HG02852 (cell line): ENCODE measurements around the gene FER1L5.

Source experiments
- ATAC-seq: cut with Tn5 transposase; IDR thresholded peaks from one replicate; pipeline ENCODE4 v1.9.1; 2021; ENCODE audit warnings: mild to moderate bottlenecking, moderate library complexity; ENCODE audit not compliant: unreplicated experiment

FER1L5 gene

DNA sequence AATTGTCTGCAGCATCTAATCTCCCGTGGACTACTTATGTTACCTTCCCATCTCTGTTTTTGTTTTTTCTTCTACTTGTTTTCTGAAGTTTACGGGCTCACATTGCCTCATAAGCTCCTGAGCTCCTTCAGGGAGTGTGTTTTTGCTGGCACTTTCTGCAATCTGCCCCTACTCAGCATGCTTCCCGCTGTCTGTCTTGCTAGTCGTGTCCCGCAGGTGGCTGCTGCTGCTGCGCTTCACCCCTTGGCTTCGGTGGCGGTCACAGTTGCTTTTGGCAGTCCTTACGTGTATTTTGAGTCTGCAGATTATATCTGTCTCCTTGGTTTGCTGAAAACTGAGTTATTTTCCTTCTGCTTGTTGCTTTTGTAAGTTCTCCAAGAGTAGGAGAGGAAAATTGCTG lies 37.3 kb downstream of the FER1L5 start:
- ATAC-seq = no peak

DNA sequence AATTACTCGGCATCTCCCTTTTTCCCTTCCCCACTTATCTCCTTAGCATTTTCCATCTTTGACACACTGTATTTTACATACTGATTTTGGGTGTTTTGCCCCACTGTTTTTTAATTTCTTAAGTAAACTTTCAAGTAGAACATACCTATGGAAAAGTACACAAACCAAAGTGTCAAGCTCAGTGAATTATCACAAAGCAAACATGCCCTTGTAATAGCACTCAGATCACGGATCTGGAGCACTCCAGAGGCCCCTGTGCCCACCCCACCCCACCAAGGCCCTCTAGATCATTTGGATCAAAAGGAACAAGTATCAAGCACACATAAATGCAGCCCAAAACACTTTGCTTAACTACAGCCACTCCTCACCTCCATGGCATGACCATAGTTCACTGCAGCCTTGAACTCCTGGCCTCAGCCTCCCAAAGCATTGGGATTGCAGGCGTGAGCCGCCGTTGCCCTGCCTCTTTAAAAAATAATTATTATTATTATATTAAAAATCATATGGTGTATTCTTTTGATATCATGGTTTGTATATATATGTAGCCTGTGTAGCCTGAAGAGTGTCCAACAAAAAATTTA lies 38.1 kb downstream of the FER1L5 start:
- no peak for ATAC-seq

DNA sequence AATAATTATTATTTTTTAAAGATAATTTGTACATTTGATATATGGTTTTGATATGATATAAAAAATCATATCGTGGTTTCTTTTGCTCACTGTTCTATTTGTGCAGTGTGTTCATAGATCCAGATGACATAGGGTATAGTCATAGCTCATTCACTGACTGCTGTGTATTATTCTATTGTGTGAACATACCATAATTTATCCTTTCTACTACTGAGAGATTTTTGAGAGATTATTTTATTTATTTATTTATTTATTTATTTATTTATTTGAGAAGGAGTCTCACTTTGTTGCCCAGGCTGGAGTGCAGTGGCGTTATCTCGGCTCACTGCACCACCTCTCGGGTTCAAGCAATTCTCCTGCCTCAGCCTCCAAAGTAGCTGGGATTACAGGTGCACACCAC lies 39.0 kb downstream of the FER1L5 start:
- no peak for ATAC-seq

GRCh38 chr2:96683307-96683706 lies 40.7 kb downstream of the FER1L5 start:
- no peak for ATAC-seq

DNA sequence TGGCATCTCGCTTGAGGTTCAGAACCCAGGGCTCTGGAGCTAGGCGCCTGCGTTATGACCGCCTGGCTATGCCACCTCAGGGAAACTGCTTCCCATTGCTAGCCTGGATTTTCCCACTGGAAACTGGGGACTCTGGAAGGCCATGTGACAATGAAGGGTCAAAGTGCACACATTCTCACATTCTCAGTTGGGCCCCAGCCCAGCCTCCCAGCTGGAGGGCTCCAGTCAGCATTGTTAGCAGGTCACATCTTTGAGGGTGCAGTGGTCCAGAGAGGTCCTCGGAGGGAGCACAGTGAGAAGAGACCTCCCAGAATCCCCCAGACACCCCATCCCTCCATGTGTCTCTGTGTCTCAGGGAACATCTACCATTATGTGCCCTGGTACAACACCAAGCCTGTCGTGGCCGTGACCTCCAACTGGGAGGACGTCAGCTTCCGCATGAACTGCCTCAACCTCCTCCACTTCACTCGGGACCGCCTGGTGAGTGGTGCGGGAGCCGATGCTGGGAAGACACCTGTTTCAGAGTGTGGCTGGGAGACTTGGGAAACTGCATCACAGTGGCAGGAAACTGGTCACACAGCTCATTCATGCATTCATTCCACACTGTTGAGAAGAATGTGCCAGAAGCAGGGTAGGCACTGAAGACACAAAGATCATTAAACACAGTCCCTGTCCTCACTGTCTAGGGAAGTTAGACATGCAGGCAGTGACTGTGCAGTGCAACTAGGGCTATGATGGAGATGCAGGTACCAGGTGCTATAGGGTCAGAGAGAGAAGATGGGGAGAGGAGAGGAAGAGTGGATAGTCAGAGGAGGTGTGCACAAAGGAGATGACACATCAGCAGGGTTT lies 41.6 kb downstream of the FER1L5 start:
- no peak for ATAC-seq

DNA sequence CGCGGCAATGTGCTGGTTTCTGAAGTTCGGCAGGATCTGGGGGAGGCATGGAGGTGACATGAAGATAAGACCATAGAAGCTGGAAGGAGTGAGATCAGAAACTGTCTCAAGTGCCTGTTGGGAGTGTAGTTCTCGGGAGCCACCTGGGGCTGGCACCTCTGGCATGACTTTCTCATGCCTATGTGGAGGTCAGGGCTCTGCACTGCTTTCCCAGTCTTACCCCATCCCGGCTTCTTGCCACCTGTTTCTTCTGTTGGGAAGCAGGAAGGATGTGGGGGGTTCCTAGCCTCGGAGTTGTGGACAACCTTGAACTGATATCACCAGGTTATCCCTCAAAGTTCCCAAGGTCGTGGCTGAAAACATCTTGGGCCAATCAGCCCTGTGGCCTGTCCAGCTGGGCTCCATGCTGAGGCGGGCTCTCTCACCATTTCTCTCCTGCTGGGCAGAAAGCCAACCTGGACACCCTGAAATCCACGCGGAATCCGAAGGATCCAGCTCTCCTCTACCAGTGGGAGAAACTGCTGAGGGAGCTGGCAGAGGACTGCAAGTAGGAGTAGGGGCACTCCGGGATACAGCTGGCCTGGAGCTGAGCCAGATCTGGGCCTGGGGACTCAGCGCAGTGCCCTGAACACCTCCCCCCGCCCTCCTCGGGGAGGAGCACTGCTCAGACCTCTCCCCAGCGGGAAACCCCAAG lies 42.5 kb downstream of the FER1L5 start:
- no peak for ATAC-seq

- no peak for ATAC-seq
Observed at GRCh38 chr2:96685577-96686459, 43.3 kb downstream of the FER1L5 start.

- ATAC-seq = no peak
Observed at GRCh38 chr2:96687266-96687665, 44.7 kb downstream of the FER1L5 start.

- ATAC-seq = no peak
Observed at GRCh38 chr2:96687711-96688640, 45.4 kb downstream of the FER1L5 start.

DNA sequence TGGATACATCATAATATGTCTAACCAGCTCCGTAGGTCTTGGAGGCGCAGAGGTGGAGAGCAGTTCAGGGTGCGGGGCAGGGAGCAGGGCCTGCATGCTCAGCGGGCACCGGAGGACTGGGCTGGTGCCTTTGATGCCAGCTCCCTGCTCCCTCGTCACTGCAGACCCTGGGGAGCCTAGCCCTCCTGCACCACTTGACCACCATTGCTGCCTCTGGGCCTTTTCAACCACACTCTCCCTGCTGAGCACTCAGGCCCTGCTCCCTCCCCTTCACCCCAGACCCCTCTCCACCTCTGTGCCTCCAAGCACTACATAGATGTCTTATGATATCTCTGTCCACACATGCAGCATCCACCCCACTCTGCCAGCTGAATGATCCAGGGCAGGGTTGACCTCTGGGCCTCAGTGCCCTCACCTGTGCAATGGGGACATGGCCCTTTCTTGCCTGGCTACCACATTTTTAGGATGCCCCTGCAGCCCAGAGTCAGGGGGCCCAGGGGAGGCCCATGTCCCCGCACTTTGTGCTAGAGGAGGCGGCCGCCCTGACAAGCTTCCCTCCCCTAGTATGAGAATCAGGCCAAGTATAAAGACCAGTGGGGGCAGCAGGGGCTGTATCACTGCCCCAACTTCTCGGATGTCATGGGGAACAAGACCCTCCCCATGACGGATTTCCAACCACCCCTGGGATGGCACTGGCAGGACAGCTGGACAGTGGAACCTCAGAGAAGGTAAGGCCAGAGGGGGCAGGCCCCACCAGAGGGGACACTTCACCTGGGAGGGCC lies 46.3 kb downstream of the FER1L5 start:
- ATAC-seq = no peak

- no peak for ATAC-seq
Observed at GRCh38 chr2:96689431-96689991, 46.9 kb downstream of the FER1L5 start.

GRCh38 chr2:96690306-96691021 lies 47.9 kb downstream of the FER1L5 start:
- no peak for ATAC-seq

DNA sequence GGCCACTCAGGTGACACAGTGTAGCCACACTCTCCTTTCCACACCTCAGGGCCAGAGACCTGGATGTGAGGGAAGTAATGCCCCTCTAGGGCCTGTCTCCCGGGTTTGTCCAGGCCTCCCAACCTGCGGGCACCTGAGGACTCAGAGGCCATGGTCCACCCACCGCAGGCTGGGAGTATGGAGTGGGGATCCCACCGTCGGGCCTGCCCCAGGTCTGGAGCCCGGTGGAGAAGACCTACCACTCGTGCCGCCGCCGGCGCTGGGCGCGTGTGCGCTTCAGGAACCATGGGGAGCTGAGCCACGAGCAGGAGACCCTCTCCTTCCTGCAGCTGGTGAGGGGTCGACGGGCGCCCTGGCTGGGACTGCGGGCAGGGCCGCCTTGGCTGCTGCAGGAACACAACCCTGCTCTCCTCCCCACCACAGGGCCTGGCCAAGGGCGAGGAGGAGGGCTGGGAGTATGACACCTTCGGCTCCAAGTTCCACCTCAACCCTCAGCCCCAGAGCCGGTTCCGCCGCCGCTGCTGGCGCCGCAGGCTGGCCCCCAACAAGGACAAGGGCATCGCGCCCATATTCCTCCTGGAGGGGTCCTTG lies 48.6 kb downstream of the FER1L5 start:
- no peak for ATAC-seq

DNA sequence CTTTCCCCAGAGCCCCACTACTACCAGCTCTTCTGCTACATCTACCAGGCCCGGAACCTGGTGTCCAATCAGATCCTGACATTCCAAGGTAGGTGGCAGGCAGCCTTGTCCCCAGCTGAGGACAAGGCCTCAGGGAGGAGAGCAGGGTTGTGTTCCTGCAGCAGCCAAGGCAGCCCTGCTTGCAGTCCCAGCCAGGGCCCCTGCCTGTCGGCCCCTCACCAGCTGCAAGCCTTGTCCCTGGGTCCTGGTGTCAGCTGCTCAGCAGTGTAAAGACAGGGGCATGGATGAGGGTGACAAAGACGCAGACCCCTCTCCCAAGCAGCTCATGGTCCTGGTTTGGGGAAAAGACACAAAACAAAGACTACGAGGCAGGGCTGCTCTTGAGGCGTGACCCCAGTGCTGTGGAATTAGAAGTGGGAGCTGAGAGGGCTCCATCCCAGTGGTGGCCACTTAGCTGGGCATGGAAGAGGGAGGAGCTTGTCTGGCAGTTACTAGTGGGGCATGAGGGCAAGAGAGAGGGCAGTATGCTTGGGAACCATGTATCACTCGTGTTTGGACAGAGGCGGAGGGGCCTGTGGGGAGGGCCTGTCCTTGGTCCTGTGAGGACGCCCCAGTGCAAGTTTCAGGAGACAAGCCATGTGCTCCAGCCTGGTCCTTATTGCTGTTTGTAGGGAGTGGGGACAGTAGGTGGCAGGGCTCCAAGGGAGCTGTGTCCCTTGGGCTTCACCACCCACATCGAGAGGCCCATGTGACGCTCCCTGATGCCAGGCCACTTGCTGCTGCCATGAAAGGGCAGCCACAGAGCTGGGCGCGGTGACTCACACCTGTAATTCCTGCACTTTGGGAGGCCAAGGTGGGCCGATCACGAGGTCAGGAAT lies 49.8 kb downstream of the FER1L5 start:
- no peak for ATAC-seq

DNA sequence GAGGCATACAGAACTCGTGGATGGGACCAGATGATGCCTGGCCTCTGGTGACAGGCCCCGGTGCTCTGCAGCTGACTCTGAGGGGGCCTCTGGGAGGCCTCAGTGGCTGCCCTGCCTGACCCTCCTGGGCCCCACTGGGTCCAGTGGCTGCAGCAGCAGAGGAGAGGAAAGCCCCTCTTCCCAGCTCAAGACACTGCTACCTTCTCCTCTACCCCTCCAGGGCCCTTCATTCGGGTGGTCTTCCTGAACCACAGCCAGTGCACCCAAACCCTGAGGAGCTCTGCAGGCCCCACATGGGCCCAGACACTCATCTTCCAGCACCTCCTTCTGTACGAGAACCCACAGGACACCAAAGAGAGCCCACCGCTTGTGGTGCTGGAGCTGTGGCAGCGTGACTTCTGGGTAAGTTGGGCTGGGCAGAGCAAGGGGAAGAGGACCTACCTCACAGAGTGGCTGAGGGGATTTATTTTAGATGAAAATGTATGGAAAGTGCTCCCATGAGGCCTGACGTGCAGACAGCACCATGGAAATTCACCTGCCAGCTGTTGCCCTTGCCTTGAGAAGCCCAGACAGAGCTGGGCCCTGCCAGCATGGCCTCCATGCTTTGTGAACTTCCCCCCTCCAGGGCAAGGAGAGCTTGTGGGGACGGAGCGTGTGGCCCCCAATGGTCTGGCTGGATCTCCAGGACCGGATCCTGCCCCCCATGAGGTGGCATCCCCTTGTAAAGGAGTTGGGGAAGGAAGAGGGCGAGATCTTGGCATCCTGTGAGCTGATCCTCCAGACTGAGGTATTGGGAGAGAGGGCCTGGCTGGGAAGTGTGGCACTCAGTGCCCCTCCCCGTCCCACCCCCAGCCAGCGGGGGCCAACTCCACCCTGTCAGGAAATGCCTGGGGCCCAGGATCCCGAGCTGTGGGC lies 51.0 kb downstream of the FER1L5 start:
- ATAC-seq = no peak

- ATAC-seq = no peak
Observed at GRCh38 chr2:96694279-96694678, 51.7 kb downstream of the FER1L5 start.
